ENCODE data around the gene RHEBL1. TPM values are rescaled to one million over a fixed set of nuclear protein-coding genes. Genes with fewer than 3 reads are reported as not detected.
"Not testable (repeated sequence)": the region's sequence is repeated elsewhere in the genome, so short reads cannot be mapped to it uniquely, and the experiment has no call there.

Gene RHEBL1
- total RNA-seq, 1 experiment from 2014 or later, result 2.9 TPM

DNA sequence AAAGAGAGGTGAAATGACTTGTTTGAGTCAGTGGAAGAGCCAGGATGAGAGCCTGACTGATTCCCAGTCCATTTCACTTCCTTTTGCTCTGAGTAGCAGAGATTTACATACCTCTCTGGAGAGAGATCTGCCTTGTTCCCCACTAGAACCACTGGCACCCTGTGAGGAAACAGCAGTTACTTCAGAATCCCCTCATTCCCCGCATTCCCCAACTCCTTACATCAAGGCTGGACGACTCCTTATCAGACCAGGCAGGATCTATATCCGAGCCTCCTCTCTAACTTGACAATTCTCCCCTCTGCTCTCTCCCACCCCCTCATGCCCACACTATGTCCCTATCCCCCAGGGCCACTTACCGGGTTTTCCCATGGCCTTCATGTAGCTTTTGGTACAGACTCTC lies 3.7 kb downstream of the RHEBL1 start:
- ChIA-PET CTCF (interaction anchor here (0.7 kb wide), 1 partner anchor 53 kb away, joined by 3 read pairs; no protein-coding TSS in a partner anchor), POLR2A (ENCODE audit: unreplicated experiment) (interaction anchor here (0.6 kb wide), 2 partner anchors 55 to 201 kb away, joined by 7 to 8 read pairs; no protein-coding TSS in a partner anchor)
- Histone ChIP-seq H3K4me2 (no peak overlapping the region), H3K36me3 (ENCODE audit: low read depth) (no peaks in the 10 kb centered on the region), H3K9me2 (ENCODE audit: insufficient read depth) (no peaks in the 10 kb centered on the region), H3K9me3 (ENCODE audit: insufficient read depth, low read depth) (no peaks in the 10 kb centered on the region), H3K79me2 (ENCODE audit: low read depth) (peaks cover 4% of the 10 kb centered on the region; the same call in 1 of the 2 replicates), H3F3A (ENCODE audit: insufficient read depth, low read depth) (peaks cover 11% of the 10 kb centered on the region; the same call in 1 of the 2 replicates), H3K27ac (no peak overlapping the region), H3K4me1 (replicated peaks; ENCODE audit: insufficient read depth) (peaks cover 16% of the 10 kb centered on the region), H3K4me3 (no peak overlapping the region), H4K20me1 (ENCODE audit: insufficient read depth) (no peaks in the 10 kb centered on the region), H3K27me3 (ENCODE audit: insufficient read depth, low read depth) (no peaks in the 10 kb centered on the region), H2AFZ (no peak overlapping the region)
- TF ChIP-seq, protein P1, sequence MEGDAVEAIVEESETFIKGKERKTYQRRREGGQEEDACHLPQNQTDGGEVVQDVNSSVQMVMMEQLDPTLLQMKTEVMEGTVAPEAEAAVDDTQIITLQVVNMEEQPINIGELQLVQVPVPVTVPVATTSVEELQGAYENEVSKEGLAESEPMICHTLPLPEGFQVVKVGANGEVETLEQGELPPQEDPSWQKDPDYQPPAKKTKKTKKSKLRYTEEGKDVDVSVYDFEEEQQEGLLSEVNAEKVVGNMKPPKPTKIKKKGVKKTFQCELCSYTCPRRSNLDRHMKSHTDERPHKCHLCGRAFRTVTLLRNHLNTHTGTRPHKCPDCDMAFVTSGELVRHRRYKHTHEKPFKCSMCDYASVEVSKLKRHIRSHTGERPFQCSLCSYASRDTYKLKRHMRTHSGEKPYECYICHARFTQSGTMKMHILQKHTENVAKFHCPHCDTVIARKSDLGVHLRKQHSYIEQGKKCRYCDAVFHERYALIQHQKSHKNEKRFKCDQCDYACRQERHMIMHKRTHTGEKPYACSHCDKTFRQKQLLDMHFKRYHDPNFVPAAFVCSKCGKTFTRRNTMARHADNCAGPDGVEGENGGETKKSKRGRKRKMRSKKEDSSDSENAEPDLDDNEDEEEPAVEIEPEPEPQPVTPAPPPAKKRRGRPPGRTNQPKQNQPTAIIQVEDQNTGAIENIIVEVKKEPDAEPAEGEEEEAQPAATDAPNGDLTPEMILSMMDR (conservative IDR thresholded peaks at IDR 0.05), result no peak
- TF ChIP-seq EZH2 (IDR thresholded peaks at IDR 0.05; ENCODE audit: low read depth), result no peak
- BruUV-seq (replicated peaks), result no TSS peak
- intact Hi-C loops (cut with micrococcal nuclease; ENCODE audit: unreplicated experiment), result loop anchor here (10.0 kb wide), 1 partner anchor 199 kb away; the partner anchor contains the start of gene TUBA1C
- no peak for DNase-seq

DNA sequence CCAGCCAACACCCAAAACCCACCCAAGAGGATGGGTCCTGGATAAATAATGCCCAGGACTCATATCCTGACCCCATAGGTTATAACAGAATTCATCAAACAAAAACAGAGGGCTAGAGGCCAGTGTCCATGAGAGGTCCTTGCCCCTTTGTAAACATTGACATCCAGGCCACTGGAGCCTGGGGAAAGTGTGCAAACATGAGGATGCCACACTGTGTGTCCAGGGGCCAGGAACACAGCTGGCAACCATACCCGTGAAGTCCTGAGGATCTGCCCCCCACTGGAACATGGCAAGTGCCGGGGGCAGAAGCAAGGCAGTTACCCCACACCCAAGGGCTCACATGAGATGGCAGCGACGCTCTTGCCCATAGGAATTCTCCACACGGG lies 5.0 kb downstream of the RHEBL1 start:
- intact Hi-C loops (cut with micrococcal nuclease; ENCODE audit: unreplicated experiment), result loop anchor here (1.0 to 10.0 kb wide), 5 partner anchors 24 to 278 kb away; partner anchors contain the start of gene TUBA1C
- H3K4me3 ChIP-seq, result no peak overlapping the region
- ChIA-PET CTCF (interaction anchor here (0.6 to 2.0 kb wide), 5 partner anchors 24 to 170 kb away, joined by 4 to 15 read pairs (median 7); no protein-coding TSS in a partner anchor), POLR2A (ENCODE audit: unreplicated experiment) (no interaction called here)
- no peaks in the 10 kb centered on the region for H3K27me3 ChIP-seq (ENCODE audit: insufficient read depth, low read depth)
- no peak for DNase-seq
- no peaks in the 10 kb centered on the region for H3K9me2 ChIP-seq (ENCODE audit: insufficient read depth)
- H3K79me2 ChIP-seq (ENCODE audit: low read depth), result peaks cover 13% of the 10 kb centered on the region
- no peak overlapping the region for H2AFZ ChIP-seq
- no peaks in the 10 kb centered on the region for H3K36me3 ChIP-seq (ENCODE audit: low read depth)
- peaks cover 12% of the 10 kb centered on the region for H3K4me1 ChIP-seq (replicated peaks; ENCODE audit: insufficient read depth)
- no peaks in the 10 kb centered on the region for H3K9me3 ChIP-seq (ENCODE audit: insufficient read depth, low read depth)
- H3K4me2 ChIP-seq, result no peak overlapping the region
- no peaks in the 10 kb centered on the region for H4K20me1 ChIP-seq (ENCODE audit: insufficient read depth)
- no TSS peak for BruUV-seq (replicated peaks)
- no peak overlapping the region for H3K27ac ChIP-seq
- H3F3A ChIP-seq (ENCODE audit: insufficient read depth, low read depth), result peaks cover 9% of the 10 kb centered on the region; the same call in 1 of the 2 replicates
- TF ChIP-seq, protein P1 (conservative IDR thresholded peaks at IDR 0.05), result no peak
- TF ChIP-seq EZH2 (IDR thresholded peaks at IDR 0.05; ENCODE audit: low read depth), result no peak

DNA sequence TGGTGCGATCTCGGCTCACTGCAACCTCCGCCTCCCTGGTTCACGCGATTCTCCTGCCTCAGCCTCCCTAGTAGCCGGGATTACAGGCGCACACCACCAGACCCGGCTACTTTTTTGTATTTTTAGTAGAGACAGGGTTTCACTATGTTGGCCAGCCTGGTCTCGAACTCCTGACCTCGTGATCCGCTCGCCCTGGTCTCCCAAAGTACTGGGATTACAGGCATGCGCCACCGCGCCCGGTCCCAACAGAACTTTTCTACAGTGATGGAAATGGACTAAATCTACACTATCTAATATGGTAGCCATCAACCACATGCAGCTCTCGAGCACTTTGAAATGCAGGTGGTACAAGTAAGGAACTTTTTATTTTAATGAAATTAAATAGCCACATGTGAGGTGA lies 7.9 kb downstream of the RHEBL1 start:
- H3K9me2 ChIP-seq (ENCODE audit: insufficient read depth); POLR2A ChIA-PET (ENCODE audit: unreplicated experiment); H3K9me3 ChIP-seq (ENCODE audit: insufficient read depth, low read depth); DNase-seq; H3K27ac ChIP-seq; H3F3A ChIP-seq (ENCODE audit: insufficient read depth, low read depth); H2AFZ ChIP-seq; CTCF ChIA-PET; H3K27me3 ChIP-seq (ENCODE audit: insufficient read depth, low read depth); H3K36me3 ChIP-seq (ENCODE audit: low read depth); BruUV-seq (replicated peaks): not testable (repeated sequence)
- H3K4me3 ChIP-seq, result peak overlapping the region; percentile 87; the same call in 1 of the 2 replicates
- intact Hi-C loops (cut with micrococcal nuclease; ENCODE audit: unreplicated experiment), result loop anchor here (5.0 to 10.0 kb wide), 2 partner anchors 203 to 280 kb away; partner anchors contain the start of gene TUBA1C
- H3K79me2 ChIP-seq (ENCODE audit: low read depth), result peaks cover 42% of the 10 kb centered on the region
- H4K20me1 ChIP-seq (ENCODE audit: insufficient read depth), result peaks cover 22% of the 10 kb centered on the region
- H3K4me1 ChIP-seq (replicated peaks; ENCODE audit: insufficient read depth), result peaks cover 25% of the 10 kb centered on the region
- H3K4me2 ChIP-seq, result peak overlapping the region; percentile 100
